A549 (cell line): ENCODE results near the gene MALAT1. TPM values are rescaled to one million over a fixed set of nuclear protein-coding genes. Genes with fewer than 3 reads are reported as not detected.
A peak's percentile ranks its signal among the peaks of the same experiment; 100 is the strongest.

Experiments used
- ATAC-seq, 2 experiments: fragments of 200-7000 bp in 1 of 2; fragments of >200 bp in 1 of 2; cut with Nextera tagmentation in 1 of 2; cut with Tn5 transposase in 1 of 2; 3 replicates each; pipeline versions ENCODE4 v1.8.0 to v1.9.1; 2018 to 2020; ENCODE audit warnings: mild to moderate bottlenecking in 1 of 2, moderate library complexity in 1 of 2
- CTCF ChIA-PET: fragments of 300-600 bp; sonication (Branson Sonifier 250); formaldehyde crosslinking; extraction: SDS; loops from one replicate; lab custom pipeline; 2021; ENCODE audit warnings: antibody characterized with exemption, inconsistent platforms; lab: Yijun Ruan, JAX
- POLR2A ChIA-PET: fragments of 350-600 bp; formaldehyde crosslinking; extraction: SDS; loops from one replicate; lab custom pipeline; 2021; ENCODE audit warnings: antibody characterized with exemption, inconsistent platforms; lab: Yijun Ruan, JAX
- DNase-seq, 2 experiments: peaks; one replicate each; pipeline versions ENCODE4 v3.0.0 to v3.0.0-alpha.2; 2011 to 2016; ENCODE audit warnings: low read depth in 1 of 2, low spot score in 1 of 2
- FAIRE-seq: peaks from 2 replicates; lab custom pipeline; 2011; peaks lifted over from hg19 to GRCh38; lab: Jason Lieb, UNC
- H3K27ac ChIP-seq, 2 experiments: fragments of >200 bp; sonication (Bioruptor Twin); formaldehyde crosslinking; 3 replicates each; pipeline ENCODE4 v1.5.1; 2016 to 2017
- H3K4me1 ChIP-seq: fragments of >200 bp; sonication (Bioruptor Twin); formaldehyde crosslinking; 3 replicates; pipeline ENCODE4 v1.6.1; 2016
- H3K4me2 ChIP-seq: fragments of >200 bp; sonication (Bioruptor Twin); formaldehyde crosslinking; 3 replicates; pipeline ENCODE4 v1.6.1; 2016
- H3K4me3 ChIP-seq: fragments of >200 bp; sonication (Bioruptor Twin); formaldehyde crosslinking; 3 replicates; pipeline ENCODE4 v1.5.1; 2016
- H3K9me3 ChIP-seq: fragments of >200 bp; sonication (Bioruptor Twin); formaldehyde crosslinking; 3 replicates; pipeline ENCODE4 v1.6.1; 2016
- CBX2 ChIP-seq: fragments of 200-600 bp; sonication (generic); IDR thresholded peaks from 2 replicates; pipeline ENCODE4 v1.6.1; 2016; ENCODE audit warnings: low read depth, mild to moderate bottlenecking, borderline replicate concordance
- EHMT2 ChIP-seq: fragments of 200-600 bp; sonication (generic); IDR thresholded peaks from 2 replicates; pipeline ENCODE4 v1.6.1; 2016; ENCODE audit warnings: antibody characterized with exemption, low read depth, mild to moderate bottlenecking, moderate library complexity
- ESRRA ChIP-seq: fragments of 150-350 bp; IDR thresholded peaks from 2 replicates; pipeline ENCODE4 v1.6.1; 2014; ENCODE audit warnings: mild to moderate bottlenecking, low read length, borderline replicate concordance
- FOSL2 ChIP-seq, 2 experiments: fragments of 450-650 bp in 1 of 2; fragments of >200 bp in 1 of 2; sonication (Bioruptor Twin) in 1 of 2; formaldehyde crosslinking; IDR thresholded peaks; 2 replicates each; pipeline versions ENCODE4 v1.5.0 to v1.6.1; 2016 to 2020; ENCODE audit warnings: mild to moderate bottlenecking in 1 of 2, moderate library complexity in 1 of 2
- FOXS1 ChIP-seq: fragments of 250-450 bp; sonication (Bioruptor Pico); IDR thresholded peaks from 2 replicates; pipeline ENCODE4 v1.5.0; 2020; ENCODE audit warnings: mild to moderate bottlenecking, moderate library complexity
- GATA3 ChIP-seq: IDR thresholded peaks from 2 replicates; pipeline ENCODE4 v1.6.1; 2012; ENCODE audit warnings: borderline replicate concordance
- HDAC2 ChIP-seq: fragments of 200-600 bp; sonication (generic); IDR thresholded peaks from 2 replicates; pipeline ENCODE4 v1.6.1; 2016
- HEYL ChIP-seq: fragments of 250-450 bp; sonication (Bioruptor Pico); IDR thresholded peaks from 2 replicates; pipeline ENCODE4 v1.8.0; 2021; ENCODE audit warnings: mild to moderate bottlenecking, moderate library complexity
- HOXA7 ChIP-seq: fragments of 250-450 bp; sonication (Bioruptor Pico); IDR thresholded peaks from 2 replicates; pipeline ENCODE4 v1.5.0; 2020; ENCODE audit warnings: mild to moderate bottlenecking, moderate library complexity
- JUN ChIP-seq, 2 experiments: fragments of >200 bp; sonication (Bioruptor Twin); formaldehyde crosslinking; IDR thresholded peaks; 2 replicates in 1 of 2; 3 replicates in 1 of 2; pipeline ENCODE4 v1.6.1; 2016 to 2017
- JUNB ChIP-seq: fragments of >200 bp; sonication (Bioruptor Twin); formaldehyde crosslinking; IDR thresholded peaks from 2 replicates; pipeline ENCODE4 v1.6.1; 2016
- MAFK ChIP-seq: fragments of 450-650 bp; IDR thresholded peaks from 2 replicates; pipeline ENCODE4 v1.6.1; 2014; ENCODE audit not compliant: partially characterized antibody
- MYC ChIP-seq: IDR thresholded peaks from 2 replicates; pipeline ENCODE4 v1.6.1; 2012; ENCODE audit warnings: mild to moderate bottlenecking, inconsistent platforms, low read length, improper control_type of control experiment, borderline replicate concordance
- NPAS2 ChIP-seq: fragments of 250-450 bp; sonication (Bioruptor Pico); IDR thresholded peaks from 2 replicates; pipeline ENCODE4 v1.8.0; 2022; ENCODE audit warnings: mild to moderate bottlenecking, moderate library complexity, borderline replicate concordance
- NR3C1 ChIP-seq: fragments of >200 bp; sonication (Bioruptor Twin); formaldehyde crosslinking; IDR thresholded peaks from 3 replicates; pipeline ENCODE4 v1.6.1; 2017
- PHF8 ChIP-seq: fragments of 200-600 bp; sonication (generic); IDR thresholded peaks from 2 replicates; pipeline ENCODE4 v1.6.1; 2016; ENCODE audit warnings: low read depth, mild to moderate bottlenecking, antibody characterized with exemption, moderate library complexity, borderline replicate concordance
- POLR2A ChIP-seq: IDR thresholded peaks from 2 replicates; pipeline ENCODE4 v1.6.1; 2012; ENCODE audit warnings: mild to moderate bottlenecking, low read length
- RARB ChIP-seq: fragments of 250-450 bp; sonication (Bioruptor Pico); IDR thresholded peaks from 2 replicates; pipeline ENCODE4 v1.8.0; 2021; ENCODE audit warnings: mild to moderate bottlenecking, moderate library complexity
- RCOR1 ChIP-seq: fragments of 150-350 bp; IDR thresholded peaks from 2 replicates; pipeline ENCODE4 v1.6.1; 2014; ENCODE audit warnings: antibody characterized with exemption, low read length, low read depth
- RFX5 ChIP-seq: fragments of 450-650 bp; IDR thresholded peaks from 2 replicates; pipeline ENCODE4 v1.7.1; 2014; ENCODE audit warnings: antibody characterized with exemption, mild to moderate bottlenecking, moderate library complexity
- RNF2 ChIP-seq: fragments of 200-600 bp; sonication (generic); IDR thresholded peaks from 2 replicates; pipeline ENCODE4 v1.6.1; 2016; ENCODE audit warnings: low read depth, mild to moderate bottlenecking, antibody characterized with exemption, moderate library complexity, borderline replicate concordance
- SREBF2 ChIP-seq: fragments of 450-650 bp; IDR thresholded peaks from 2 replicates; pipeline ENCODE4 v1.6.1; 2014; ENCODE audit warnings: mild to moderate bottlenecking, moderate library complexity
- TP53 ChIP-seq: fragments of 250-450 bp; sonication (Bioruptor Pico); IDR thresholded peaks from 2 replicates; pipeline ENCODE4 v1.5.0; 2021; ENCODE audit warnings: mild to moderate bottlenecking, moderate library complexity
- ZC3H11A ChIP-seq: fragments of 450-650 bp; IDR thresholded peaks from 2 replicates; pipeline ENCODE4 v1.6.1; 2014; ENCODE audit warnings: antibody characterized with exemption, mild to moderate bottlenecking
- ZFP36 ChIP-seq: fragments of 450-650 bp; IDR thresholded peaks from 2 replicates; pipeline ENCODE4 v1.6.1; 2014; ENCODE audit warnings: borderline replicate concordance; ENCODE audit not compliant: partially characterized antibody
- ZSCAN20 ChIP-seq: fragments of 250-450 bp; sonication (Bioruptor Pico); IDR thresholded peaks from 2 replicates; pipeline ENCODE4 v1.8.0; 2022; ENCODE audit warnings: mild to moderate bottlenecking, moderate library complexity
- WGBS: methylation state at CpG from one replicate; pipeline ENCODE4 v1.1.6; 2017; ENCODE audit errors: missing lambda C conversion rate; 5-methylcytosine and 5-hydroxymethylcytosine counted together
- polyA plus RNA-seq, 4 experiments: library from polyadenylated mRNA; depleted of rRNA in 3 of 4; stranded (reverse); fragments of >200 nt; fragmentation: RNase III in 1 of 4; extraction: RNeasy Plus Mini Kit Qiagen cat#74134 plus additional on column Dnase treatment in 1 of 4; gene quantifications; 2 replicates in 3 of 4; 3 replicates in 1 of 4; pipeline ENCODE4 v1.2.3, GENCODE V29; 2011 to 2017
- TF ChIP-seq, protein P1 (sequence below): IDR thresholded peaks from 2 replicates; pipeline ENCODE4 v1.6.1; 2012; ENCODE audit warnings: low read depth, borderline replicate concordance
- TF ChIP-seq, protein P2 (sequence below): fragments of 200-600 bp; sonication (generic); IDR thresholded peaks from 2 replicates; pipeline ENCODE4 v1.6.1; 2016; ENCODE audit warnings: antibody characterized with exemption, mild to moderate bottlenecking, moderate library complexity
- TF ChIP-seq, protein P3 (sequence below): fragments of >200 bp; sonication (Bioruptor Twin); formaldehyde crosslinking; IDR thresholded peaks from 2 replicates; pipeline ENCODE4 v1.6.1; 2016
- TF ChIP-seq, protein P4 (sequence below): IDR thresholded peaks from 2 replicates; pipeline ENCODE4 v1.6.1; 2012

Gene MALAT1
- polyA plus RNA-seq, 2 of the 4 experiments (the other 2 are of a cell fraction) = 188 to 1,041 TPM

- TF ChIP-seq FOXS1 (CRISPR knock-in tag) (no peak), POLR2A (no peak), MYC (no peak), EHMT2 (no peak), TP53 (CRISPR knock-in tag) (peak; percentile 90), SREBF2 (no peak), RARB (CRISPR knock-in tag) (peak; percentile 87), ZSCAN20 (CRISPR knock-in tag) (no peak), CBX2 (no peak), RCOR1 (no peak), HEYL (CRISPR knock-in tag) (no peak), NR3C1 (no peak), JUNB (no peak)
- TF ChIP-seq, protein P1, sequence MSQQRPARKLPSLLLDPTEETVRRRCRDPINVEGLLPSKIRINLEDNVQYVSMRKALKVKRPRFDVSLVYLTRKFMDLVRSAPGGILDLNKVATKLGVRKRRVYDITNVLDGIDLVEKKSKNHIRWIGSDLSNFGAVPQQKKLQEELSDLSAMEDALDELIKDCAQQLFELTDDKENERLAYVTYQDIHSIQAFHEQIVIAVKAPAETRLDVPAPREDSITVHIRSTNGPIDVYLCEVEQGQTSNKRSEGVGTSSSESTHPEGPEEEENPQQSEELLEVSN = no peak
These were observed 6.0 kb downstream of the MALAT1 start (continued) for GRCh38 chr11:65504674-65505465.

GRCh38 chr11:65505466-65506289, 6.8 kb downstream of the MALAT1 start:
- WGBS = 2% methylated on average over 12 of the region's 12 CpGs
- no peak for ATAC-seq
- peak overlapping the region; percentile 90 for H3K4me3 ChIP-seq
- peak overlapping the region; percentile 89 to 100 for H3K27ac ChIP-seq
- H3K4me2 ChIP-seq = peak overlapping the region; percentile 84
- H3K4me1 ChIP-seq = peaks cover 22% of the 10 kb centered on the region
- H3K9me3 ChIP-seq = no peaks in the 10 kb centered on the region
- DNase-seq = peak in 1 of 2 experiments; percentile 44
- no peak for FAIRE-seq
- POLR2A ChIA-PET = interaction anchor here (0.7 to 26.7 kb wide), 11 partner anchors 7 to 83 kb away, joined by 4 to 1006 read pairs (median 68); partner anchors contain the start of genes MALAT1 and NEAT1
- CTCF ChIA-PET = interaction anchor here (0.9 to 30.0 kb wide), 10 partner anchors 9 to 124 kb away, joined by 3 to 947 read pairs (median 8); no protein-coding TSS in a partner anchor
- peak in 1 of 2 experiments; percentile 42; a peak in 4 of 5 replicates for TF ChIP-seq JUN (IDR thresholded peaks at IDR 0.05)
- peak; percentile 89; the same call in 1 of the 2 replicates for TF ChIP-seq RARB (CRISPR knock-in tag)
- TF ChIP-seq ZSCAN20 (CRISPR knock-in tag) = no peak
- TF ChIP-seq HOXA7 (CRISPR knock-in tag) = peak; percentile 98
- TF ChIP-seq CBX2 = no peak
- peak; percentile 40; the same call in 1 of the 2 replicates for TF ChIP-seq GATA3
- no peak for TF ChIP-seq POLR2A
- no peak for TF ChIP-seq FOXS1 (CRISPR knock-in tag)
- TF ChIP-seq, protein P2, sequence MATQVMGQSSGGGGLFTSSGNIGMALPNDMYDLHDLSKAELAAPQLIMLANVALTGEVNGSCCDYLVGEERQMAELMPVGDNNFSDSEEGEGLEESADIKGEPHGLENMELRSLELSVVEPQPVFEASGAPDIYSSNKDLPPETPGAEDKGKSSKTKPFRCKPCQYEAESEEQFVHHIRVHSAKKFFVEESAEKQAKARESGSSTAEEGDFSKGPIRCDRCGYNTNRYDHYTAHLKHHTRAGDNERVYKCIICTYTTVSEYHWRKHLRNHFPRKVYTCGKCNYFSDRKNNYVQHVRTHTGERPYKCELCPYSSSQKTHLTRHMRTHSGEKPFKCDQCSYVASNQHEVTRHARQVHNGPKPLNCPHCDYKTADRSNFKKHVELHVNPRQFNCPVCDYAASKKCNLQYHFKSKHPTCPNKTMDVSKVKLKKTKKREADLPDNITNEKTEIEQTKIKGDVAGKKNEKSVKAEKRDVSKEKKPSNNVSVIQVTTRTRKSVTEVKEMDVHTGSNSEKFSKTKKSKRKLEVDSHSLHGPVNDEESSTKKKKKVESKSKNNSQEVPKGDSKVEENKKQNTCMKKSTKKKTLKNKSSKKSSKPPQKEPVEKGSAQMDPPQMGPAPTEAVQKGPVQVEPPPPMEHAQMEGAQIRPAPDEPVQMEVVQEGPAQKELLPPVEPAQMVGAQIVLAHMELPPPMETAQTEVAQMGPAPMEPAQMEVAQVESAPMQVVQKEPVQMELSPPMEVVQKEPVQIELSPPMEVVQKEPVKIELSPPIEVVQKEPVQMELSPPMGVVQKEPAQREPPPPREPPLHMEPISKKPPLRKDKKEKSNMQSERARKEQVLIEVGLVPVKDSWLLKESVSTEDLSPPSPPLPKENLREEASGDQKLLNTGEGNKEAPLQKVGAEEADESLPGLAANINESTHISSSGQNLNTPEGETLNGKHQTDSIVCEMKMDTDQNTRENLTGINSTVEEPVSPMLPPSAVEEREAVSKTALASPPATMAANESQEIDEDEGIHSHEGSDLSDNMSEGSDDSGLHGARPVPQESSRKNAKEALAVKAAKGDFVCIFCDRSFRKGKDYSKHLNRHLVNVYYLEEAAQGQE = no peak; the same call in 1 of the 2 replicates
- TF ChIP-seq, protein P1 = no peak
- no peak for TF ChIP-seq NPAS2 (CRISPR knock-in tag)
- TF ChIP-seq RFX5 = no peak
- TF ChIP-seq MAFK = no peak
- no peak for TF ChIP-seq RCOR1
- TF ChIP-seq, protein P3, sequence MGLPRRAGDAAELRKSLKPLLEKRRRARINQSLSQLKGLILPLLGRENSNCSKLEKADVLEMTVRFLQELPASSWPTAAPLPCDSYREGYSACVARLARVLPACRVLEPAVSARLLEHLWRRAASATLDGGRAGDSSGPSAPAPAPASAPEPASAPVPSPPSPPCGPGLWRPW = no peak
- TF ChIP-seq, protein P4, sequence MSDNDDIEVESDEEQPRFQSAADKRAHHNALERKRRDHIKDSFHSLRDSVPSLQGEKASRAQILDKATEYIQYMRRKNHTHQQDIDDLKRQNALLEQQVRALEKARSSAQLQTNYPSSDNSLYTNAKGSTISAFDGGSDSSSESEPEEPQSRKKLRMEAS = no peak
- no peak for TF ChIP-seq PHF8
- TF ChIP-seq ESRRA = no peak
- TF ChIP-seq ZC3H11A = no peak
- TF ChIP-seq ZFP36 = no peak
- TF ChIP-seq RNF2 = no peak
- no peak for TF ChIP-seq FOSL2 (IDR thresholded peaks at IDR 0.05)
- peak; percentile 50; the same call in 1 of the 2 replicates for TF ChIP-seq FOSL2 (CRISPR knock-in tag; IDR thresholded peaks at IDR 0.05)
- TF ChIP-seq EHMT2 = no peak
- TF ChIP-seq HDAC2 = no peak
